ENCODE data around the gene OGFRL1. TPM values are rescaled to one million over a fixed set of nuclear protein-coding genes. Genes with fewer than 3 reads are reported as not detected.

Gene OGFRL1
- total and polyA plus RNA-seq, 9 of the 15 experiments (the other 6 are each of a cell fraction or from before 2014, with no cell fraction given) = 0.01 to 0.07 (median 0.03) TPM

GRCh38 chr6:71324194-71324785 is 35.7 kb downstream of the OGFRL1 start (continued):
- no peak for TF ChIP-seq TFE3 (CRISPR knock-in tag; IDR thresholded peaks at IDR 0.05)
- TF ChIP-seq USF1 (CRISPR knock-in tag; IDR thresholded peaks at IDR 0.05) = no peak
- TF ChIP-seq ZKSCAN8 (CRISPR knock-in tag; IDR thresholded peaks at IDR 0.05) = no peak
- no peak for TF ChIP-seq ZEB2 (IDR thresholded peaks at IDR 0.05)

- H3K27ac ChIP-seq (ENCODE audit: extremely low read depth, low read depth, low read length) = no peak overlapping the region
- H3K4me3 ChIP-seq = no peak overlapping the region
- FAIRE-seq (no peak), DNase-seq (ENCODE audit: extremely low read depth in 1 of 4, low spot score in 3 of 4) (no peak), ATAC-seq (no peak)
- H3K4me1 ChIP-seq (replicated peaks in 1 of 2; ENCODE audit: control insufficient read depth in 2 of 2, insufficient read depth in 2 of 2, low read length in 2 of 2) = no peaks in the 10 kb centered on the region
- CTCF ChIA-PET (ENCODE audit: low intra/inter-chr PET ratio) = no interaction called here
- BruUV-seq (replicated peaks) = no TSS peak
- no peaks in the 10 kb centered on the region for H3K79me2 ChIP-seq (ENCODE audit: control insufficient read depth, insufficient read depth, low read length)
- no peaks in the 10 kb centered on the region for H3K9me1 ChIP-seq (ENCODE audit: control insufficient read depth, insufficient read depth, low read length)
- no peaks in the 10 kb centered on the region for H3K9me3 ChIP-seq (replicated peaks; ENCODE audit: control insufficient read depth, insufficient read depth, low read depth, low read length)
- H2AFZ ChIP-seq (ENCODE audit: low read depth, low read length) = no peak overlapping the region
- no peaks in the 10 kb centered on the region for H4K20me1 ChIP-seq (replicated peaks; ENCODE audit: control insufficient read depth, insufficient read depth, low read length)
- H3K9ac ChIP-seq (ENCODE audit: insufficient read depth in 1 of 2, low read depth in 2 of 2, low read length in 2 of 2) = no peak overlapping the region
- in situ Hi-C loops (cut with MboI) = no loop called here
- POLR2A ChIA-PET = no interaction called here
- H3K36me3 ChIP-seq (ENCODE audit: control insufficient read depth, insufficient read depth, low read length) = no peaks in the 10 kb centered on the region
- no peak overlapping the region for H3K4me2 ChIP-seq (ENCODE audit: insufficient read depth, low read length)
- intact Hi-C loops (cut with micrococcal nuclease) = no loop called here
- no peaks in the 10 kb centered on the region for H3K27me3 ChIP-seq (ENCODE audit: control insufficient read depth in 2 of 2, insufficient read depth in 2 of 2, low read length in 2 of 2)
- no peak for TF ChIP-seq SRF (CRISPR knock-in tag; IDR thresholded peaks at IDR 0.05)
- no peak for TF ChIP-seq GATAD2B (IDR thresholded peaks at IDR 0.05; ENCODE audit: borderline replicate concordance)
- TF ChIP-seq ZNF253 (CRISPR knock-in tag; conservative IDR thresholded peaks at IDR 0.05) = no peak
- TF ChIP-seq NR4A1 (CRISPR knock-in tag; IDR thresholded peaks at IDR 0.05) = no peak
- no peak for TF ChIP-seq NR4A1 (tag; IDR thresholded peaks at IDR 0.05)
- no peak for TF ChIP-seq ZNF77 (CRISPR knock-in tag; IDR thresholded peaks at IDR 0.05)
- no peak for TF ChIP-seq MECOM (CRISPR knock-in tag; IDR thresholded peaks at IDR 0.05)
- no peak for TF ChIP-seq MTA1 (IDR thresholded peaks at IDR 0.05; ENCODE audit: borderline replicate concordance)
- TF ChIP-seq ELK3 (CRISPR knock-in tag; IDR thresholded peaks at IDR 0.05) = no peak
- TF ChIP-seq FOXJ3 (CRISPR knock-in tag; IDR thresholded peaks at IDR 0.05) = no peak
- no peak for TF ChIP-seq NR2C1 (IDR thresholded peaks at IDR 0.05)
- TF ChIP-seq NR2C1 (tag; IDR thresholded peaks at IDR 0.05) = no peak
- TF ChIP-seq PYGO2 (tag; IDR thresholded peaks at IDR 0.05) = no peak
- no peak for TF ChIP-seq ZFP1 (CRISPR knock-in tag; IDR thresholded peaks at IDR 0.05)
- TF ChIP-seq POLR2H (tag; IDR thresholded peaks at IDR 0.05; ENCODE audit: low read depth) = no peak
Observed at GRCh38 chr6:71326611-71327010, 38.0 kb downstream of the OGFRL1 start.
